ENCODE measurements around the gene CAMK2A. TPM values are rescaled to one million over a fixed set of nuclear protein-coding genes. Genes with fewer than 3 reads are reported as not detected.

The CAMK2A gene
- total RNA-seq, 1 experiment from 2014 or later: 0.33 TPM

GRCh38 chr5:150271296-150271692, 18.3 kb downstream of the CAMK2A start:
- Mint-ChIP-seq H3K4me3 (no peak overlapping the region), H3K9me3 (no peaks in the 10 kb centered on the region), H3K36me3 (ENCODE audit: insufficient read depth in 1 of 3, low read depth in 3 of 3) (no peaks in the 10 kb centered on the region), H3K27me3 (ENCODE audit: low read depth) (peaks cover 7% of the 10 kb centered on the region), H3K4me1 (peaks cover 21 to 31% of the 10 kb centered on the region in 2 experiments), H3K27ac (no peak overlapping the region; a peak in 1 of 7 replicates)
- Histone ChIP-seq H2BK12ac (ENCODE audit: insufficient read length, low read depth, low read length) (no peak overlapping the region), H2BK15ac (ENCODE audit: low read depth, low read length) (no peak overlapping the region), H3K4ac (ENCODE audit: low read depth, low read length) (no peak overlapping the region), H3K14ac (ENCODE audit: insufficient read depth, low read length) (no peak overlapping the region), H3K18ac (ENCODE audit: insufficient read length, low read depth, low read length) (no peak overlapping the region), H2AFZ (ENCODE audit: low read length) (no peak overlapping the region), H3K23ac (ENCODE audit: insufficient read length, low read depth, low read length) (no peak overlapping the region), H3K4me1 (ENCODE audit: insufficient read depth, low read length) (no peaks in the 10 kb centered on the region), H4K91ac (ENCODE audit: insufficient read length, low read depth, low read length) (no peak overlapping the region), H2BK5ac (ENCODE audit: insufficient read length, low read length) (no peak overlapping the region), H2AK5ac (ENCODE audit: insufficient read length, low read length) (no peak overlapping the region), H4K8ac (replicated peaks; ENCODE audit: insufficient read length, low read depth, low read length) (no peak overlapping the region), H3K9me3 (ENCODE audit: control insufficient read depth, low read depth, low read length) (no peaks in the 10 kb centered on the region), H3K79me2 (ENCODE audit: insufficient read depth, low read length) (no peaks in the 10 kb centered on the region), H3K79me1 (ENCODE audit: insufficient read depth, low read depth, low read length, poor library complexity, severe bottlenecking) (no peaks in the 10 kb centered on the region), H4K20me1 (ENCODE audit: control insufficient read depth, insufficient read depth, insufficient read length) (no peaks in the 10 kb centered on the region), H3K9ac (ENCODE audit: extremely low read depth, insufficient read length, low read length) (no peak overlapping the region), H4K5ac (ENCODE audit: insufficient read length, low read depth, low read length) (no peak overlapping the region), H3K27me3 (ENCODE audit: insufficient read depth, low read length) (no peaks in the 10 kb centered on the region), H3K4me2 (ENCODE audit: insufficient read depth, insufficient read length, low read length) (no peak overlapping the region), H2BK20ac (ENCODE audit: low read depth, low read length, poor library complexity, severe bottlenecking) (no peak overlapping the region), H3K56ac (ENCODE audit: insufficient read length, low read depth, low read length) (no peak overlapping the region), H3K27ac (ENCODE audit: insufficient read length, low read depth, low read length) (no peak overlapping the region), H3T11ph (ENCODE audit: low read length) (no peak overlapping the region), H2BK120ac (ENCODE audit: low read depth, low read length, poor library complexity, severe bottlenecking) (no peak overlapping the region), H3K23me2 (ENCODE audit: insufficient read length, low read depth, low read length, poor library complexity, severe bottlenecking) (no peaks in the 10 kb centered on the region)
- WGBS (ENCODE audit: extremely low coverage, insufficient read length, low lambda C conversion rate): no CpG with 5 or more reads among the region's 8 CpGs
- TF ChIP-seq CTCF (conservative IDR thresholded peaks at IDR 0.05): no peak
- DNase-seq: no peak

All from H9 (cell line).